HepG2 (cell line): Measurements from ENCODE around the gene ACE2.
A peak's percentile ranks its signal among the peaks of the same experiment; 100 is the strongest.

Experiments
- CHD4 ChIP-seq: fragments of 200-600 bp; sonication (generic); IDR thresholded peaks from 2 replicates; pipeline ENCODE4 v1.7.0; 2017; ENCODE audit warnings: mild to moderate bottlenecking, low read length, borderline replicate concordance
- CTCF ChIP-seq: sonication (generic); formaldehyde crosslinking; IDR thresholded peaks from 2 replicates; pipeline ENCODE4 v1.5.0; 2020; ENCODE audit warnings: mild to moderate bottlenecking, missing genetic modification reagents, moderate library complexity

- no peak for TF ChIP-seq CHD4
- peak; percentile 21; the same call in 1 of the 2 replicates for TF ChIP-seq CTCF (CRISPR knock-in tag)
Observed at GRCh38 chrX:15645266-15645665, 44.5 kb upstream of the ACE2 start.
